Naive thymus-derived CD4-positive, alpha-beta T cell (primary cell): Measurements from ENCODE around the gene EIF1AD. TPM values are rescaled to one million over a fixed set of nuclear protein-coding genes. Genes with fewer than 3 reads are reported as not detected.
A peak's percentile ranks its signal among the peaks of the same experiment; 100 is the strongest.
"Not testable (repeated sequence)": the region's sequence is repeated elsewhere in the genome, so short reads cannot be mapped to it uniquely, and the experiment has no call there.

Experiments
- ATAC-seq: fragments of 150-1000 bp; cut with Tn5 transposase; 2 replicates; pipeline ENCODE4 v1.10.0; 2021; ENCODE audit warnings: mild to moderate bottlenecking, moderate library complexity
- CTCF ChIA-PET: fragments of 350-600 bp; sonication (Branson Sonifier 250); formaldehyde crosslinking; loops from one replicate; lab custom pipeline; 2021; ENCODE audit warnings: antibody characterized with exemption; lab: Charles Lee
- POLR2A ChIA-PET: fragments of 350-600 bp; sonication (Branson Sonifier 250); formaldehyde crosslinking; loops from one replicate; lab custom pipeline; 2021; ENCODE audit warnings: antibody characterized with exemption, inconsistent platforms; lab: Charles Lee
- DNase-seq, 9 donors: peaks; one replicate each; pipeline versions ENCODE4 v3.0.0 to v3.0.0-alpha.2; 2020 to 2022; ENCODE audit warnings: mixed read lengths in 1 of 9
- H3K27ac ChIP-seq: one replicate; pipeline ENCODE4 v1.7.0; 2013; ENCODE audit warnings: mild to moderate bottlenecking, low read depth, low read length, moderate library complexity
- H3K27me3 ChIP-seq, 2 donors: one replicate each; pipeline ENCODE4 v1.7.0; 2013; ENCODE audit warnings: low read length in 2 of 2, mild to moderate bottlenecking in 2 of 2, moderate library complexity in 2 of 2; ENCODE audit not compliant: control insufficient read depth in 2 of 2, insufficient read depth in 2 of 2
- H3K36me3 ChIP-seq, 3 experiments: 1 replicate in 2 of 3; 2 replicates in 1 of 3; pipeline ENCODE4 v1.7.0; 2013; ENCODE audit warnings: low read length in 3 of 3, mild to moderate bottlenecking in 3 of 3, moderate library complexity in 1 of 3; ENCODE audit not compliant: insufficient read depth in 3 of 3, control insufficient read depth in 2 of 3
- H3K4me1 ChIP-seq, 2 donors: one replicate each; pipeline ENCODE4 v1.7.0; 2013; ENCODE audit warnings: low read length in 2 of 2, mild to moderate bottlenecking in 2 of 2, moderate library complexity in 1 of 2; ENCODE audit not compliant: control insufficient read depth in 2 of 2, insufficient read depth in 2 of 2
- H3K4me3 ChIP-seq: 2 replicates; pipeline ENCODE4 v1.7.0; 2013; ENCODE audit warnings: mild to moderate bottlenecking, low read length
- H3K9me3 ChIP-seq, 3 experiments: 1 replicate in 2 of 3; 2 replicates in 1 of 3; pipeline ENCODE4 v1.7.0; 2013; ENCODE audit warnings: low read length in 3 of 3; ENCODE audit not compliant: control insufficient read depth in 2 of 3
- H3K27ac Mint-ChIP-seq, 9 donors: one replicate each; pipeline ENCODE4 v1.8.0; 2020 to 2022; ENCODE audit warnings: mixed read lengths in 9 of 9, mild to moderate bottlenecking in 8 of 9, moderate library complexity in 5 of 9, inconsistent platforms in 2 of 9
- H3K27me3 Mint-ChIP-seq, 5 donors: one replicate each; pipeline ENCODE4 v1.8.0; 2021 to 2022; ENCODE audit warnings: mixed read lengths in 5 of 5, mild to moderate bottlenecking in 1 of 5
- H3K36me3 Mint-ChIP-seq, 5 donors: one replicate each; pipeline ENCODE4 v1.8.0; 2020 to 2022; ENCODE audit warnings: mixed read lengths in 5 of 5, mild to moderate bottlenecking in 3 of 5, inconsistent platforms in 1 of 5
- H3K4me1 Mint-ChIP-seq, 7 donors: one replicate each; pipeline ENCODE4 v1.8.0; 2020 to 2022; ENCODE audit warnings: mixed read lengths in 7 of 7, mild to moderate bottlenecking in 3 of 7, inconsistent platforms in 1 of 7
- H3K4me3 Mint-ChIP-seq, 10 donors: one replicate each; pipeline ENCODE4 v1.8.0; 2020 to 2022; ENCODE audit warnings: mild to moderate bottlenecking in 10 of 10, mixed read lengths in 10 of 10, moderate library complexity in 6 of 10, inconsistent platforms in 2 of 10
- H3K9me3 Mint-ChIP-seq, 11 donors: one replicate each; pipeline ENCODE4 v1.8.0; 2020 to 2022; ENCODE audit warnings: mixed read lengths in 11 of 11, mild to moderate bottlenecking in 4 of 11, inconsistent platforms in 1 of 11, moderate library complexity in 1 of 11
- intact Hi-C, 2 donors: fragments of 100-400 bp; cut with micrococcal nuclease; formaldehyde crosslinking; loops; one replicate each; pipeline ENCODE4 v1.15.1; 2023
- polyA plus RNA-seq, 2 donors: library from polyadenylated mRNA; unstranded; fragments of 300-500 nt; fragmentation: Illumina TruSeq; gene quantifications; one replicate each; pipeline ENCODE4 v1.2.3, GENCODE V29; 2021
- total RNA-seq, 6 experiments: library from RNA in 5 of 6; stranded (reverse) in 5 of 6; gene quantifications; 1 replicate in 5 of 6; 2 replicates in 1 of 6; pipeline ENCODE4 v1.2.3 and lab custom pipeline; 2021 to 2026

Gene EIF1AD
- total and polyA plus RNA-seq, 7 experiments from 2014 or later = 17.7 to 114 (median 58.2) TPM

- Mint-ChIP-seq H3K27ac (no peak overlapping the region), H3K4me3 (peak overlapping the region in 4 of 10 donors; percentile 12 to 42 (median 34)), H3K36me3 (no peaks in the 10 kb centered on the region), H3K9me3 (no peaks in the 10 kb centered on the region), H3K27me3 (peaks cover 0 to 37% (median 6%) of the 10 kb centered on the region in 5 donors), H3K4me1 (peaks cover 0 to 4% (median 0%) of the 10 kb centered on the region in 7 donors)
- peaks cover 0 to 8% of the 10 kb centered on the region in 2 donors for H3K4me1 ChIP-seq
- intact Hi-C loops = no loop called here
- DNase-seq (no peak), ATAC-seq (no peak)
- H3K4me3 ChIP-seq = no peak overlapping the region
- H3K27ac ChIP-seq = no peak overlapping the region
- H3K9me3 ChIP-seq = no peaks in the 10 kb centered on the region
- CTCF ChIA-PET = no interaction called here
- POLR2A ChIA-PET = interaction anchor here (0.6 to 0.9 kb wide), 3 partner anchors 10 to 1256 kb away, joined by 3 read pairs; partner anchors contain the start of gene BANF1
- no peaks in the 10 kb centered on the region for H3K36me3 ChIP-seq
- H3K27me3 ChIP-seq = peaks cover 0 to 13% of the 10 kb centered on the region in 2 donors
Observed at GRCh38 chr11:66012371-66012945, 10.5 kb upstream of the EIF1AD start.

DNA sequence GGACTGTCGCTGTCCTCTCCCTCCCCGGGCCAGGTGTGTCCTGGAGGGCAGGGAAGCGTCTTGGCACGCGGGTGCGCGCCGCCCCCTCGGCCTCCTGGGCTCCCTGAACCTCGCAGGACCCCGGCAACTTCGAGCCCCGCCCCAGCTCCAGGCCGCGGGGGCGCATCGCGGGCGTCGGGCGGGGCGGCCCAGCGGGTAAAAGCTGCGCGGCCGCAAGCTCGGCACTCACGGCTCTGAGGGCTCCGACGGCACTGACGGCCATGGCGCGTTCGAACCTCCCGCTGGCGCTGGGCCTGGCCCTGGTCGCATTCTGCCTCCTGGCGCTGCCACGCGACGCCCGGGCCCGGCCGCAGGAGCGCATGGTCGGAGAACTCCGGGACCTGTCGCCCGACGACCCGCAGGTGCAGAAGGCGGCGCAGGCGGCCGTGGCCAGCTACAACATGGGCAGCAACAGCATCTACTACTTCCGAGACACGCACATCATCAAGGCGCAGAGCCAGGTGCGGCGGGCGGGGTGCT, 9.9 kb upstream of the EIF1AD start, which contains the start of gene CST6:
TSS of gene CST6 (plus strand) at position 224 of the 519 bp plus-strand sequence. CDS start at position 261, 37 bp downstream.
- no peak within 1 kb of the TSS for H3K4me3 ChIP-seq
- no peak within 1 kb of the TSS for H3K27ac ChIP-seq
- H3K9me3 ChIP-seq = no peaks in the 10 kb centered on the region
- no peaks in the 10 kb centered on the region for H3K36me3 ChIP-seq
- Mint-ChIP-seq H3K9me3 (no peaks in the 10 kb centered on the region), H3K27ac (no peak within 1 kb of the TSS), H3K4me1 (peaks cover 0 to 4% (median 0%) of the 10 kb centered on the region in 7 donors), H3K4me3 (peak within 1 kb of the TSS in 5 of 10 donors; percentile 21 to 50 (median 40)), H3K36me3 (no peaks in the 10 kb centered on the region), H3K27me3 (peaks cover 0 to 37% (median 6%) of the 10 kb centered on the region in 5 donors)
- intact Hi-C loops = no loop called here
- ATAC-seq (no peak), DNase-seq (no peak)
- ChIA-PET CTCF (interaction anchor here (1.0 to 1.3 kb wide), 2 partner anchors 10 to 11 kb away, joined by 3 read pairs; partner anchors contain the start of genes BANF1 and EIF1AD), POLR2A (interaction anchor here (0.6 to 0.7 kb wide), 3 partner anchors 21 to 1255 kb away, joined by 3 read pairs; no protein-coding TSS in a partner anchor)
- H3K27me3 ChIP-seq = peaks cover 0 to 13% of the 10 kb centered on the region in 2 donors
- H3K4me1 ChIP-seq = peaks cover 0 to 8% of the 10 kb centered on the region in 2 donors

DNA sequence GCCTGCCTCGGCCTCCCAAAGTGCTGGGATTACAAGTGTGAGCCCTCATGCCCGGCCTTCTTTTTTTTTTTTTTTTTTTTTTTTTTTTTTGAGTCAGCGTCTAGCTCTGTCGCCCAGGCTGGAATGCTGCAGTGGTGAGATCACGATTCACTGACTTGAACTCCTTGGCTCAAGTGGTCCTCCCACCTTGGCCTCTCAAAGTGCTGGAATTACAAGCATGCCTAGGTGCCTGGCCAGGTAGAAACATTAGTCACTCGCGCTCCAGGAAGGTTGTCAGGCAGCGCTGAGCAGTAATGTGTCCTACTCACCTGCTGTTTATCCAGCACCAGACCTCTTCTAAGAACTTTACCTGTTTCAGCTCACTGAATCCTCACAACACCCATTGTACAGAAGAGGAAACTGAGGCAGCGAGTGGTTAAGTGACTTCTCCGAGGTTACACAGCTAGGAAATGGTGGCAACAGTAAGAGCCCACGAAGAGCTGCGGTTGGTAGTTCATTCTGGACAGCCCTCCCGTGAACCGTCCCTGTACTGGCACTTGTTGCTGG, 9.4 kb upstream of the EIF1AD start:
- no peaks in the 10 kb centered on the region for H3K9me3 Mint-ChIP-seq

DNA sequence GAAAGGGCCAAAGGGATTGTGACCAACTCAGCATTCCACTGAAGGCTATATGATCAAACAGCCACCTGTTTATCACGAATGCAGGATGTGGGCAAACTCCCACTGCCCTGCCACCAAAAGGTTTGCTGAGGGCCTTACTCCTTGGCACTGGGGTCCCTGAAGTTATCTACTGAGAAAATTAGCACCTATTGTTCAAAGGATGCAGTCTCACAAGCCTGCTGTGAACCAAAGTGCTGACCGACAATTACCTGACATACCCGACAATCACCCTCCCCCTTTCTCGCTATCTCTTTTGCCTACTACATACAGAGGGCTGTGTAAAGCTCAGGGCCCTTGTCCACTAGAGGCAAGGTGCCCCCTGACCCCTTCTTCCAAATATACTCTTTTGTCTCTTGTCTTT, 8.1 kb upstream of the EIF1AD start:
- H3K4me1 Mint-ChIP-seq, intact Hi-C loops, H3K36me3 Mint-ChIP-seq, H3K27ac ChIP-seq, H3K4me3 ChIP-seq, H3K9me3 Mint-ChIP-seq, ATAC-seq, H3K4me1 ChIP-seq, H3K4me3 Mint-ChIP-seq, DNase-seq, POLR2A ChIA-PET, H3K9me3 ChIP-seq, H3K27ac Mint-ChIP-seq: not testable (repeated sequence)
- peaks cover 0 to 17% (median 0%) of the 10 kb centered on the region in 3 experiments for H3K36me3 ChIP-seq
- H3K27me3 Mint-ChIP-seq = peaks cover 0 to 37% (median 6%) of the 10 kb centered on the region in 5 donors
- H3K27me3 ChIP-seq = peaks cover 0 to 13% of the 10 kb centered on the region in 2 donors
- CTCF ChIA-PET = interaction anchor here (1.0 kb wide), 1 partner anchor 10 kb away, joined by 3 read pairs; no protein-coding TSS in a partner anchor

More for the DNA sequence above, 9.4 kb upstream of the EIF1AD start:
- H3K27me3 Mint-ChIP-seq = peaks cover 0 to 37% (median 6%) of the 10 kb centered on the region in 5 donors
- H3K4me3 Mint-ChIP-seq = peak overlapping the region in 5 of 10 donors; percentile 15 to 42 (median 21)
- peaks cover 0 to 13% of the 10 kb centered on the region in 2 donors for H3K27me3 ChIP-seq
- DNase-seq = no peak
- no peak for ATAC-seq
- H3K4me1 Mint-ChIP-seq = peaks cover 0 to 4% (median 0%) of the 10 kb centered on the region in 7 donors
- H3K36me3 Mint-ChIP-seq = no peaks in the 10 kb centered on the region
- H3K4me1 ChIP-seq = peaks cover 0 to 8% of the 10 kb centered on the region in 2 donors
- ChIA-PET CTCF (interaction anchor here (0.7 to 1.3 kb wide), 3 partner anchors 9 to 13 kb away, joined by 3 to 6 read pairs (median 3); partner anchors contain the start of genes BANF1 and EIF1AD), POLR2A (interaction anchor here (0.7 kb wide), 1 partner anchor 20 kb away, joined by 3 read pairs; no protein-coding TSS in a partner anchor)
- no peaks in the 10 kb centered on the region for H3K9me3 ChIP-seq
- H3K27ac Mint-ChIP-seq = no peak overlapping the region
- peaks cover 0 to 5% (median 0%) of the 10 kb centered on the region in 3 experiments for H3K36me3 ChIP-seq
- H3K4me3 ChIP-seq = no peak overlapping the region
- no peak overlapping the region for H3K27ac ChIP-seq
- intact Hi-C loops = no loop called here

DNA sequence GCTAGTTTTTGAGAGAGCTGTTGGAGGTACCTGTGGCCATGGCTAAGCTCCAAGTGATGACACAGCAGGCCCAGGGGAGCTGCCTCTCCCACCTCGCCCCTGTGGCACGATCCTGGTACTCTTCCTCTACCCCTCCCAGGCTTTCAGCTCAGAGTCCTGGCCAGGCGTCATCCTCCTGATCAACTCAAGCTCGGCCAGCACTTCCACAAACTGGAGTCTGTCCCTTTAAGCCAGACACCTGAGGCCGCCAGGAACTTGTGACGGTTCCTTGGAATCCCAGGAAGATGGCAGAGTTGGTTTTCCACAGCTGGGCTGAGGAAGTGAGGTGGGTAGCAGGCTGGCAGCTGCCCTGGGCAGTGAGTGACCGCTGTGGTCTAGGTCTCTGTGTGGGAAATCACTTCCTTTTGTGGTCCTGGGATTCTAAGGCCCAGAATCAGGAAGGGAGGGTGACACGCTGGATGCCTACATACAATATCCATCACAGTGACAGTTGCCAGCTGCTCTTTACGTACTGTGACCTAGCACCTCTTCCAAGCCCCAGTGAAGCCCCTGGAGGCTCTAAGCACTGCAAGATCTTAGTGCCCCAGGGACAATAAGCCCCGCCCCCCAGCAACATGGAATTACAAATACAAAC, 6.6 kb upstream of the EIF1AD start:
- ChIA-PET POLR2A (interaction anchor here (0.6 to 0.9 kb wide), 3 partner anchors 14 to 483 kb away, joined by 3 to 5 read pairs (median 3); partner anchors contain the start of gene SCYL1), CTCF (interaction anchor here (0.6 to 1.3 kb wide), 3 partner anchors 15 to 60 kb away, joined by 3 to 7 read pairs (median 5); no protein-coding TSS in a partner anchor)
- H3K36me3 ChIP-seq = peaks cover 0 to 28% (median 0%) of the 10 kb centered on the region in 3 experiments
- no peak overlapping the region for H3K27ac ChIP-seq
- DNase-seq = no peak
- H3K4me3 ChIP-seq = no peak overlapping the region
- H3K27me3 Mint-ChIP-seq = peaks cover 0 to 36% (median 0%) of the 10 kb centered on the region in 5 donors
- no peaks in the 10 kb centered on the region for H3K9me3 Mint-ChIP-seq
- ATAC-seq = no peak
- H3K4me1 Mint-ChIP-seq = peaks cover 0 to 8% (median 4%) of the 10 kb centered on the region in 7 donors
- H3K36me3 Mint-ChIP-seq = peaks cover 0 to 9% (median 4%) of the 10 kb centered on the region in 5 donors
- intact Hi-C loops = no loop called here
- peaks cover 0 to 8% of the 10 kb centered on the region in 2 donors for H3K4me1 ChIP-seq
- H3K27ac Mint-ChIP-seq = peak overlapping the region in 1 of 9 donors; percentile 38
- H3K27me3 ChIP-seq = peaks cover 0 to 9% of the 10 kb centered on the region in 2 donors
- no peak overlapping the region for H3K4me3 Mint-ChIP-seq
- no peaks in the 10 kb centered on the region for H3K9me3 ChIP-seq

- CTCF ChIA-PET = interaction anchor here (0.6 to 1.3 kb wide), 4 partner anchors 14 to 60 kb away, joined by 3 to 7 read pairs (median 4); no protein-coding TSS in a partner anchor
- Mint-ChIP-seq H3K27me3 (peaks cover 0 to 31% (median 0%) of the 10 kb centered on the region in 5 donors), H3K9me3 (no peaks in the 10 kb centered on the region), H3K36me3 (peaks cover 0 to 12% (median 4%) of the 10 kb centered on the region in 5 donors), H3K4me3 (no peak overlapping the region), H3K27ac (peak overlapping the region in 3 of 9 donors; percentile 28 to 73 (median 69)), H3K4me1 (peaks cover 4 to 13% (median 10%) of the 10 kb centered on the region in 7 donors)
- intact Hi-C loops = no loop called here
- peaks cover 0 to 4% of the 10 kb centered on the region in 2 donors for H3K27me3 ChIP-seq
- DNase-seq (no peak), ATAC-seq (no peak)
- H3K4me3 ChIP-seq = no peak overlapping the region
- POLR2A ChIA-PET = interaction anchor here (0.9 kb wide), 1 partner anchor 14 kb away, joined by 5 read pairs; no protein-coding TSS in a partner anchor
- peaks cover 0 to 30% (median 0%) of the 10 kb centered on the region in 3 experiments for H3K36me3 ChIP-seq
- H3K27ac ChIP-seq = no peak overlapping the region
- H3K4me1 ChIP-seq = peaks cover 0 to 12% of the 10 kb centered on the region in 2 donors
- H3K9me3 ChIP-seq = no peaks in the 10 kb centered on the region
Observed at GRCh38 chr11:66008095-66008467, 6.1 kb upstream of the EIF1AD start.
